ENCODE data around the gene TRIM17.

Gene TRIM17

DNA sequence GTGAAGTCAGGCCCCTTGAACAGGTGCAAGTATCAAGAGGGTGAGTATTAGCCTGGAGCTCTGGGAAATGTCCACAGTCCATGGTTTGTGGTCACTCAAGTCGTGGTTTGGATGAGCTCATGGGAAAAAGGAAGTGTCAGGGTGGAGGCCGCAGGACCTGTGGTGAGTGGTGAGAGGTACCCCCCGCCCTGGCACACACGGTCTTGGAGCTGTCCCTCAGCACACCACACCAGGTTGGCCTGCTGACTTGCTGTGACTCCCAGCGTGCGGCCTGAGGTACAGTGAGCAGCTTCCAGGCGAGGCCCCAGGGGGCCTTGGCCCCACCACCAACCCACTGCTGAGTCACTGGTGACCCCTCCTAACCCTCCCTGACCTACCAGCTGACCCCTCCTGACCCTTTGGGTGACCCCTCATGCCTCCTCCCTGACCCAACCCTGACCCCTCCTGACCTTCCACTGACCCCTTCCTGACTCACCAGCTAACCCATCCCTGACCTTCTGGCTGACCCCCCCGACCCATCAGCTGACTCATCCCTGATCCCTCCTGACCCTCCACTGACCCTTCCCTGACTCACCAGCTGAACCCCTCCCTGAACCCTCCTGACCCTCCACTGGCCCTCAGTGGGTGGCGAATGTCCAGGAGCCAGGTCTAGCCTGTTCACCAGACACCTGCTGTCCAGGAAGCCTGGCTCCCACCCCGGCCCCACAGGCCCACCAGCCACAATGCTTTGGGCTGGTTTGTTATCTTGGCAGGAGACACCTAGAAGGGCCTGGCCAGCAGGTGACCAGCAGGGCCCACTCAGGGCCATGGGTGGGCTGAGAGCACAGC is 35.7 kb upstream of the TRIM17 start:
- CTCF ChIA-PET = interaction anchor here (1.4 kb wide), 1 partner anchor 49 kb away, joined by 4 read pairs; no protein-coding TSS in a partner anchor

DNA sequence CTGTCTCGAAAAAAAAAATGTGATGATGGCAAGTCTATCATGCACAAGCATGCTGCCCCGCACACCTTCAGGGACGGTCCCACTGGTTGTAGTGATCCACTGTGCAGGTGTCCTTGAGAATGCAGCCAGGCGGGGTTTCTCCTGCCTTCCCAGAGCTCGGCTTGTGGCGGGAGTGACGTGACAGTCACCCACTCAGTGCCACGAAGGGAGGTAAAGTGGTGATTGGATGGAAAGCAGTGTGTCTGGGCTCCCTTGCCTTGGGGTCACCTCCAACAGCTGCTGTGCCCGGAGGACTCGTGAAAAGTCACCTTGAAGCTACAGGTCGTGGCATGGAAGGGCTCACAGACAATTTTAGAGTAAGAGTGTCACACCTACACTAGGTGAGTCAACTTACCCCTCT is 33.5 kb upstream of the TRIM17 start:
- ChIA-PET POLR2A (no interaction called here), CTCF (no interaction called here)
- TF ChIP-seq, protein P1, sequence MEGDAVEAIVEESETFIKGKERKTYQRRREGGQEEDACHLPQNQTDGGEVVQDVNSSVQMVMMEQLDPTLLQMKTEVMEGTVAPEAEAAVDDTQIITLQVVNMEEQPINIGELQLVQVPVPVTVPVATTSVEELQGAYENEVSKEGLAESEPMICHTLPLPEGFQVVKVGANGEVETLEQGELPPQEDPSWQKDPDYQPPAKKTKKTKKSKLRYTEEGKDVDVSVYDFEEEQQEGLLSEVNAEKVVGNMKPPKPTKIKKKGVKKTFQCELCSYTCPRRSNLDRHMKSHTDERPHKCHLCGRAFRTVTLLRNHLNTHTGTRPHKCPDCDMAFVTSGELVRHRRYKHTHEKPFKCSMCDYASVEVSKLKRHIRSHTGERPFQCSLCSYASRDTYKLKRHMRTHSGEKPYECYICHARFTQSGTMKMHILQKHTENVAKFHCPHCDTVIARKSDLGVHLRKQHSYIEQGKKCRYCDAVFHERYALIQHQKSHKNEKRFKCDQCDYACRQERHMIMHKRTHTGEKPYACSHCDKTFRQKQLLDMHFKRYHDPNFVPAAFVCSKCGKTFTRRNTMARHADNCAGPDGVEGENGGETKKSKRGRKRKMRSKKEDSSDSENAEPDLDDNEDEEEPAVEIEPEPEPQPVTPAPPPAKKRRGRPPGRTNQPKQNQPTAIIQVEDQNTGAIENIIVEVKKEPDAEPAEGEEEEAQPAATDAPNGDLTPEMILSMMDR (IDR thresholded peaks at IDR 0.05; ENCODE audit: insufficient read depth, low read length, missing control alignments) = no peak
- H3K4me3 ChIP-seq (ENCODE audit: low read depth, low read length) = no peak overlapping the region
- DNase-seq (ENCODE audit: low read depth, low spot score) = no peak

More for the DNA sequence above, 35.7 kb upstream of the TRIM17 start:
- no peak for DNase-seq (ENCODE audit: low read depth, low spot score)
- H3K4me3 ChIP-seq (ENCODE audit: low read depth, low read length) = no peak overlapping the region
- POLR2A ChIA-PET = no interaction called here
- TF ChIP-seq, protein P1 (IDR thresholded peaks at IDR 0.05; ENCODE audit: insufficient read depth, low read length, missing control alignments) = no peak

DNA sequence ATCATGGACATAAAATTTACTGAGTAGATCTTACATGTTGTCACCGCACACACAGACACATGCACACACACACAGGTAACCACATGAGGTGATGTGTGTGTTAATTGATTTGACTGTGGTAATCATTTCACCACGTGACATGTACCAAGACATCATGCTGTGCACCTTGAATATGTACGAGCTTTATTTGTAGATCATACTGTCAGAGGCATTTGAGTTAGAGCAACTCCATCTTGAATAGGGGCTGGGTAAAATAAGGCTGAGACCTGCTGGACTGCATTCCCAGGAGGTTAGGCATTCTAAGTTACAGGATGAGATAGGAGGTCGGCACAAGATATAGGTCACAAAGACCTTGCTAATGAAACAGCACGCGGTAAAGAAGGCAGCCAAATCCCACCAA is 31.7 kb upstream of the TRIM17 start:
- ChIA-PET CTCF (interaction anchor here (1.3 kb wide), 1 partner anchor 52 kb away, joined by 3 read pairs; no protein-coding TSS in a partner anchor), POLR2A (no interaction called here)
- DNase-seq (ENCODE audit: low read depth, low spot score) = no peak
- no peak overlapping the region for H3K4me3 ChIP-seq (ENCODE audit: low read depth, low read length)
- TF ChIP-seq, protein P1 (IDR thresholded peaks at IDR 0.05; ENCODE audit: insufficient read depth, low read length, missing control alignments) = no peak

DNA sequence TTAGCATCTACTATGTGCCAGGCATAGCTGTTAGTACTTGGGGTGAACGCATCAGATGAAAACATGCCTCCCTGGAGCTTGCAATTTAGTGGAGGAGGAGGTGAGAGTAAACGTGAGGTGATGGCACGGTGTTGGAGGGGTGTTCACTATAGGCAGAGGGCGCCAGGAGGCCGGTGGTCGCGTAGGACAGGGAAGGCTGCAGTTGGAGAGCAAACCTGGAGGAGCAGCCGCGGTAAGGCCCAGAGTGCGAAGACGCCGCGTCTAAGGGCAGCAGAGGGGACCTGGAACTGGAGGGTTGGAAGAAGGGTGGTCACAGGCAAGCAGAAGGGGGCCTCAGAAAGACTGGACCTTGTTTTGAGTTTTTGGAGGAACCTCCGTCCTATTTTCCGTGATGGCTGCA is 30.2 kb upstream of the TRIM17 start:
- DNase-seq (ENCODE audit: low read depth, low spot score) = no peak
- CTCF ChIA-PET = interaction anchor here (1.2 to 1.7 kb wide), 2 partner anchors 12 to 34 kb away, joined by 3 to 4 read pairs; no protein-coding TSS in a partner anchor
- POLR2A ChIA-PET = no interaction called here

DNA sequence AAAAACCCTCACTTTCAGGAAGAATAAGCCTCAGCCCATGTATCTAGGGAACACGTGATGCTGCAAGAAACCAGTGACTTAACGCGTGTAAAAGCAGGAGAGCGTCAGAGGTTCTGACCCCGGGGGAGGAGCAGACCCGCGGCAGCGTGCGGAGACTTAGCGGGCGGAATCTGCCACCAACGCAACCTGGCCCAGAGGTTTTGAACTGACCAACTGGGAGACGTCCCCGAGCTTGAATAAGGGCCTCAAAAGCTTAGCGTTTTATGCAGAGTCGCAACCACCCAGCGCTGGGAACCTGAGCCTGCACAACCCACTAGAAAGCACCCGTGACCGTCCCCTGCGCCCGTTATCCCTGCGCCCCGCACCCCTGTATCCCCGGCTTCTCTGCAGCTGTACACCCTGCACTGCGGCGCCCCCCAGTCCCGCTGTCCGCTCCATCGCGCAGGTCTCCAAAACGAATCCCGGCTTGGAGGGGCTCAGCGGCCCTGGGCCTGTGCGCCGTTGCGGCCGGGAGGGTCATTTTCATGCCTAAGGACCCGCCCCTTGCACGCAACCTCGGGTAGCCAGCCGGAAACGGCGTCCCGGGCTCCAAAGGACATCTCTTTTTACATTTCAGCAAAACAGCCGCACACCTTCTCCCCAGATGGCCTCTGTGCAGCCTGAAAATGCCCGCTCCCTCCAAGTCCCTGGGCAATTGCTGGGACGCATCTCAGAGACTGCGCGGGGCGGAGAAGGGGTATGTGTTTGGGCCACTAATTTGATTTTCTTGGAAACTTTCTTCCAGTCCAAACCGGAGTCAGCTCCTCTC is 29.4 kb upstream of the TRIM17 start:
- peak overlapping the region; percentile 43 for H3K4me3 ChIP-seq (ENCODE audit: low read depth, low read length)
- POLR2A ChIA-PET = no interaction called here
- CTCF ChIA-PET = interaction anchor here (1.2 to 1.7 kb wide), 2 partner anchors 13 to 33 kb away, joined by 3 to 4 read pairs; no protein-coding TSS in a partner anchor
- TF ChIP-seq, protein P1 (IDR thresholded peaks at IDR 0.05; ENCODE audit: insufficient read depth, low read length, missing control alignments) = no peak
- no peak for DNase-seq (ENCODE audit: low read depth, low spot score)

More for the DNA sequence above, 30.2 kb upstream of the TRIM17 start:
- TF ChIP-seq, protein P1 (IDR thresholded peaks at IDR 0.05; ENCODE audit: insufficient read depth, low read length, missing control alignments) = no peak
- H3K4me3 ChIP-seq (ENCODE audit: low read depth, low read length) = no peak overlapping the region

DNA sequence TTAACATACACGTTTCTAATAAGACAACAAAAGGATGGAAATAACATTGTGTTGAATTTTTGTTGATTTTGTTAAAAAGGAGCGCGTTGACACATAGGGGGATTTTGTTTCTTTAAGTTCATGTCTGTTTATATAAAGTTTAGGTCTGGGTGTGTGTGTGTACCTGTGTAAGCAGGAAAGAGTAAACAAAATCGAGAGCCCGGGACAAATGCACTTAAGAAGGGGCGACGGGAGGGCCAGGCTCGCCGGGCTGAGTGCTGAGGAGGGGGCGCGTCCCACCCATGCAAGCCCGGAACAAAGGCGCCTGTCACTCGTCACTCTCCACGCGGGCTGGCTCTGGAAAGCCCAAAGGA is 28.8 kb upstream of the TRIM17 start:
- TF ChIP-seq, protein P1 (IDR thresholded peaks at IDR 0.05; ENCODE audit: insufficient read depth, low read length, missing control alignments) = no peak
- DNase-seq (ENCODE audit: low read depth, low spot score) = no peak
- POLR2A ChIA-PET = no interaction called here
- H3K4me3 ChIP-seq (ENCODE audit: low read depth, low read length) = peak overlapping the region; percentile 43
- CTCF ChIA-PET = no interaction called here

Data from AG04449 (cell line).